CD4-positive, CD25-positive, alpha-beta regulatory T cell (primary cell): ENCODE data around the gene RPL3. TPM values are rescaled to one million over a fixed set of nuclear protein-coding genes. Genes with fewer than 3 reads are reported as not detected.

Experiments
- ATAC-seq, 2 donors: fragments of 150-1000 bp; cut with Tn5 transposase; one replicate each; pipeline ENCODE4 v1.10.0; 2021; ENCODE audit warnings: low read depth in 2 of 2, moderate number of reproducible peaks in 2 of 2, moderate library complexity in 1 of 2
- DNase-seq, 3 donors: peaks; one replicate each; pipeline versions ENCODE4 v3.0.0 to v3.0.0-alpha.2; 2012 to 2022; ENCODE audit warnings: mixed read lengths in 1 of 3
- H3K27ac ChIP-seq: one replicate; pipeline ENCODE4 v1.7.0; 2013; ENCODE audit warnings: mild to moderate bottlenecking, low read length; ENCODE audit not compliant: insufficient read depth, poor library complexity, severe bottlenecking
- H3K27me3 ChIP-seq: one replicate; pipeline ENCODE4 v1.7.0; 2013; ENCODE audit warnings: low read length; ENCODE audit not compliant: control insufficient read depth, insufficient read depth
- H3K36me3 ChIP-seq: one replicate; pipeline ENCODE4 v1.7.0; 2013; ENCODE audit warnings: mild to moderate bottlenecking, low read length, moderate library complexity; ENCODE audit not compliant: control insufficient read depth, insufficient read depth
- H3K4me1 ChIP-seq: 2 replicates; pipeline ENCODE4 v1.7.0; 2013; ENCODE audit warnings: mild to moderate bottlenecking, low read length; ENCODE audit not compliant: insufficient read depth, control insufficient read depth, poor library complexity, severe bottlenecking
- H3K4me3 ChIP-seq: one replicate; pipeline ENCODE4 v1.7.0; 2013; ENCODE audit warnings: low read depth, mild to moderate bottlenecking, low read length, moderate library complexity
- H3K9me3 ChIP-seq, 2 experiments: 1 replicate in 1 of 2; 2 replicates in 1 of 2; pipeline ENCODE4 v1.7.0; 2013; ENCODE audit warnings: low read length in 2 of 2, mild to moderate bottlenecking in 1 of 2, moderate library complexity in 1 of 2; ENCODE audit not compliant: control insufficient read depth in 2 of 2
- H3K27ac Mint-ChIP-seq, 3 donors: one replicate each; pipeline ENCODE4 v1.8.0; 2020 to 2022; ENCODE audit warnings: mild to moderate bottlenecking in 3 of 3, mixed read lengths in 3 of 3, moderate library complexity in 2 of 3
- H3K27me3 Mint-ChIP-seq: one replicate; pipeline ENCODE4 v1.8.0; 2022; ENCODE audit warnings: mild to moderate bottlenecking, mixed read lengths
- H3K36me3 Mint-ChIP-seq: one replicate; pipeline ENCODE4 v1.8.0; 2020; ENCODE audit warnings: mixed read lengths
- H3K4me1 Mint-ChIP-seq, 4 donors: one replicate each; pipeline ENCODE4 v1.8.0; 2020 to 2022; ENCODE audit warnings: mixed read lengths in 4 of 4, mild to moderate bottlenecking in 1 of 4
- H3K4me3 Mint-ChIP-seq, 4 donors: one replicate each; pipeline ENCODE4 v1.8.0; 2020 to 2022; ENCODE audit warnings: mild to moderate bottlenecking in 4 of 4, mixed read lengths in 4 of 4, moderate library complexity in 3 of 4
- H3K9me3 Mint-ChIP-seq, 7 donors: one replicate each; pipeline ENCODE4 v1.8.0; 2020 to 2022; ENCODE audit warnings: mixed read lengths in 7 of 7, mild to moderate bottlenecking in 3 of 7, moderate library complexity in 2 of 7
- polyA plus RNA-seq, 4 donors: library from polyadenylated mRNA; unstranded; fragments of 300-500 nt; fragmentation: Illumina TruSeq; gene quantifications; one replicate each; pipeline ENCODE4 v1.2.3, GENCODE V29; 2021
- total RNA-seq: library from RNA; stranded (reverse); gene quantifications from one replicate; pipeline ENCODE4 v1.2.3, GENCODE V29; 2022

RPL3 gene
- total and polyA plus RNA-seq, 5 donors from 2014 or later, result 1,978 to 4,217 (median 2,589) TPM

- Mint-ChIP-seq H3K27me3 (peaks cover 5% of the 10 kb centered on the region), H3K4me3 (no peak overlapping the region), H3K36me3 (no peaks in the 10 kb centered on the region), H3K4me1 (peaks cover 0 to 4% (median 1%) of the 10 kb centered on the region in 4 donors), H3K9me3 (peaks cover 0 to 8% (median 0%) of the 10 kb centered on the region in 7 donors), H3K27ac (no peak overlapping the region)
- Histone ChIP-seq H3K27me3 (no peaks in the 10 kb centered on the region), H3K4me1 (no peaks in the 10 kb centered on the region), H3K36me3 (no peaks in the 10 kb centered on the region), H3K4me3 (no peak overlapping the region), H3K9me3 (peaks cover 0 to 8% of the 10 kb centered on the region in 2 experiments), H3K27ac (no peak overlapping the region)
- no peak for DNase-seq
- no peak for ATAC-seq
Observed at GRCh38 chr22:39288135-39288898, 31.1 kb downstream of the RPL3 start.

- H3K4me3 Mint-ChIP-seq, result no peak overlapping the region
- peaks cover 0 to 4% (median under 1%) of the 10 kb centered on the region in 4 donors for H3K4me1 Mint-ChIP-seq
- peak in 1 of 3 donors; percentile 29 for DNase-seq
- no peaks in the 10 kb centered on the region for H3K36me3 Mint-ChIP-seq
- H3K36me3 ChIP-seq, result no peaks in the 10 kb centered on the region
- no peak overlapping the region for H3K27ac ChIP-seq
- peaks cover 5% of the 10 kb centered on the region for H3K27me3 Mint-ChIP-seq
- H3K27ac Mint-ChIP-seq, result no peak overlapping the region
- H3K4me3 ChIP-seq, result no peak overlapping the region
- peak in 1 of 2 donors; percentile 44 for ATAC-seq
- no peaks in the 10 kb centered on the region for H3K27me3 ChIP-seq
- H3K9me3 Mint-ChIP-seq, result peaks cover 0 to 8% (median 0%) of the 10 kb centered on the region in 7 donors
- peaks cover 0 to 8% of the 10 kb centered on the region in 2 experiments for H3K9me3 ChIP-seq
- no peaks in the 10 kb centered on the region for H3K4me1 ChIP-seq
Observed at GRCh38 chr22:39287076-39287725, 32.2 kb downstream of the RPL3 start.

- Histone ChIP-seq H3K4me1 (no peaks in the 10 kb centered on the region), H3K27ac (no peak overlapping the region), H3K9me3 (peaks cover 0 to 8% of the 10 kb centered on the region in 2 experiments), H3K27me3 (no peaks in the 10 kb centered on the region), H3K36me3 (no peaks in the 10 kb centered on the region), H3K4me3 (no peak overlapping the region)
- no peak overlapping the region for H3K4me3 Mint-ChIP-seq
- peaks cover 0 to 8% (median 0%) of the 10 kb centered on the region in 7 donors for H3K9me3 Mint-ChIP-seq
- H3K36me3 Mint-ChIP-seq, result no peaks in the 10 kb centered on the region
- peaks cover 0 to 4% (median under 1%) of the 10 kb centered on the region in 4 donors for H3K4me1 Mint-ChIP-seq
- H3K27ac Mint-ChIP-seq, result no peak overlapping the region
- ATAC-seq (no peak), DNase-seq (no peak)
- peaks cover 5% of the 10 kb centered on the region for H3K27me3 Mint-ChIP-seq
Observed at GRCh38 chr22:39284983-39285382, 34.4 kb downstream of the RPL3 start.

- Mint-ChIP-seq H3K27ac (no peak overlapping the region), H3K9me3 (peaks cover 0 to 8% (median 0%) of the 10 kb centered on the region in 7 donors), H3K27me3 (peaks cover 5% of the 10 kb centered on the region), H3K36me3 (no peaks in the 10 kb centered on the region), H3K4me1 (peaks cover 0 to 4% (median under 1%) of the 10 kb centered on the region in 4 donors), H3K4me3 (peak overlapping the region in 1 of 4 donors; percentile 38)
- Histone ChIP-seq H3K27me3 (no peaks in the 10 kb centered on the region), H3K4me1 (no peaks in the 10 kb centered on the region), H3K27ac (no peak overlapping the region), H3K4me3 (no peak overlapping the region), H3K9me3 (peaks cover 0 to 8% of the 10 kb centered on the region in 2 experiments), H3K36me3 (no peaks in the 10 kb centered on the region)
- no peak for ATAC-seq
- DNase-seq, result no peak
Observed at GRCh38 chr22:39284142-39284980, 35.1 kb downstream of the RPL3 start.

GRCh38 chr22:39283322-39284141 is 35.9 kb downstream of the RPL3 start:
- Mint-ChIP-seq H3K4me3 (peak overlapping the region in 1 of 4 donors; percentile 38), H3K4me1 (peaks cover 0 to 4% (median under 1%) of the 10 kb centered on the region in 4 donors), H3K27me3 (peaks cover 5% of the 10 kb centered on the region), H3K27ac (no peak overlapping the region), H3K9me3 (peaks cover 0 to 8% (median 0%) of the 10 kb centered on the region in 7 donors), H3K36me3 (no peaks in the 10 kb centered on the region)
- DNase-seq, result no peak
- Histone ChIP-seq H3K27ac (no peak overlapping the region), H3K36me3 (no peaks in the 10 kb centered on the region), H3K4me3 (no peak overlapping the region), H3K27me3 (no peaks in the 10 kb centered on the region), H3K4me1 (no peaks in the 10 kb centered on the region), H3K9me3 (peaks cover 0 to 8% of the 10 kb centered on the region in 2 experiments)
- ATAC-seq, result no peak

- Mint-ChIP-seq H3K9me3 (peaks cover 0 to 8% (median 0%) of the 10 kb centered on the region in 7 donors), H3K27ac (no peak overlapping the region), H3K36me3 (no peaks in the 10 kb centered on the region), H3K4me1 (peaks cover 0 to 4% (median under 1%) of the 10 kb centered on the region in 4 donors), H3K27me3 (peaks cover 5% of the 10 kb centered on the region), H3K4me3 (no peak overlapping the region)
- DNase-seq, result no peak
- no peak overlapping the region for H3K4me3 ChIP-seq
- H3K27ac ChIP-seq, result no peak overlapping the region
- H3K27me3 ChIP-seq, result no peaks in the 10 kb centered on the region
- H3K4me1 ChIP-seq, result no peaks in the 10 kb centered on the region
- H3K36me3 ChIP-seq, result no peaks in the 10 kb centered on the region
- ATAC-seq, result peak in 1 of 2 donors; percentile 29
- H3K9me3 ChIP-seq, result peaks cover 0 to 8% of the 10 kb centered on the region in 2 experiments
Observed at GRCh38 chr22:39282645-39283321, 36.6 kb downstream of the RPL3 start.
